Measurements from ENCODE around the gene PCGF3.

PCGF3 gene

GRCh38 chr4:786074-786741, 80.6 kb downstream of the PCGF3 start:
- no peak for DNase-seq

GRCh38 chr4:786861-787300, 81.2 kb downstream of the PCGF3 start:
- no peak for DNase-seq

- DNase-seq, result no peak
Measured at GRCh38 chr4:787561-787981, 81.9 kb downstream of the PCGF3 start.

- no peak for DNase-seq
Measured at GRCh38 chr4:788006-788635, 82.5 kb downstream of the PCGF3 start.

GRCh38 chr4:788636-789297, 83.1 kb downstream of the PCGF3 start:
- DNase-seq, result no peak

GRCh38 chr4:789571-790465, 84.2 kb downstream of the PCGF3 start:
- no peak for DNase-seq

GRCh38 chr4:790466-790820, 84.8 kb downstream of the PCGF3 start:
- no peak for DNase-seq

GRCh38 chr4:791252-791897, 85.7 kb downstream of the PCGF3 start:
- DNase-seq, result no peak

- DNase-seq, result no peak
Measured at GRCh38 chr4:791898-792625, 86.4 kb downstream of the PCGF3 start.

GRCh38 chr4:792626-793092, 87.0 kb downstream of the PCGF3 start:
- DNase-seq, result no peak

- DNase-seq, result no peak
Measured at GRCh38 chr4:793093-793861, 87.6 kb downstream of the PCGF3 start.

GRCh38 chr4:793941-794621, 88.4 kb downstream of the PCGF3 start:
- no peak for DNase-seq

- no peak for DNase-seq
Measured at GRCh38 chr4:794900-795725, 89.5 kb downstream of the PCGF3 start.

GRCh38 chr4:795726-796119, 90.1 kb downstream of the PCGF3 start:
- DNase-seq, result no peak

- DNase-seq, result no peak
Measured at GRCh38 chr4:796206-796605, 90.6 kb downstream of the PCGF3 start.

GRCh38 chr4:797066-797465, 91.4 kb downstream of the PCGF3 start:
- no peak for DNase-seq

- no peak for DNase-seq
Measured at GRCh38 chr4:801436-802124, 95.9 kb downstream of the PCGF3 start.

GRCh38 chr4:803884-804283, 98.3 kb downstream of the PCGF3 start:
- no peak for DNase-seq

GRCh38 chr4:804804-805203, 99.2 kb downstream of the PCGF3 start:
- no peak for DNase-seq
